ENCODE results near the gene KCNH1. TPM values are rescaled to one million over a fixed set of nuclear protein-coding genes. Genes with fewer than 3 reads are reported as not detected.

Gene KCNH1
- total and polyA plus RNA-seq, 2 experiments from 2014 or later, result 0.28 TPM; not detected in 1

DNA sequence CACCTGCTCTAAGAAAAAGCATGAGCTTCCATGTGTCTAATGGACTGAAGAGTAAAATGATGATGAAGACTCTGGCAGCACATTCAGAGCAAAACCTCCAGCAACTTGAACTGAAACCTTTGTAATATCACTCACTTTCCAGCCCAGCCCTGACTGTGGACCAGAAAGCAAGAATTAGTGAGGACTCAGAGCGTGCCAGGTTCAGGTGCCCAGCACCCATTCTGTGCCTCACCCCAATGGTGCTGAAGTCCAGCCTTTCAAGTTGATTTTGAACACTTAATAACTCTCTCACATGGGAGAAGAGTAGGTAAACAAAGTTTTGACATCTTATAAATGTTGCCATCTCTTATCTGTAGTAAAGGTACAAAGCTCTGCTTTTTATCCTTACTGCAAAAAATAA lies 350.0 kb downstream of the KCNH1 start:
- no peaks in the 10 kb centered on the region; the same call in 1 of the 2 replicates for H3K4me1 ChIP-seq (ENCODE audit: insufficient read depth)
- no peaks in the 10 kb centered on the region for H3K36me3 ChIP-seq (ENCODE audit: insufficient read depth)
- DNase-seq (ENCODE audit: low spot score) (no peak), ATAC-seq (no peak)
- no peaks in the 10 kb centered on the region for H3K27me3 ChIP-seq (ENCODE audit: insufficient read depth)
- H2AFZ ChIP-seq, result no peak overlapping the region
- no peak overlapping the region for H3K4me3 ChIP-seq
- 0 out of 2 replicates have a peak, but pooled peaks cover 6% of the 10 kb centered on the region for H3K9me2 ChIP-seq (ENCODE audit: insufficient read depth)
- Mint-ChIP-seq H3K27me3 (ENCODE audit: insufficient read depth, low read depth, poor library complexity) (peaks cover 6% of the 10 kb centered on the region), H3K9me3 (no peaks in the 10 kb centered on the region), H3K4me1 (peaks cover 2% of the 10 kb centered on the region), H3K4me3 (no peak overlapping the region), H3K27ac (no peak overlapping the region), H3K36me3 (ENCODE audit: low read depth) (no peaks in the 10 kb centered on the region; the same call in 2 of the 3 replicates)
- no peaks in the 10 kb centered on the region for H4K20me1 ChIP-seq (replicated peaks; ENCODE audit: insufficient read depth)
- H3K27ac ChIP-seq (ENCODE audit: low read depth), result no peak overlapping the region
- no peak for TF ChIP-seq ZNF331 (CRISPR knock-in tag; IDR thresholded peaks at IDR 0.05; ENCODE audit: low read depth)
- TF ChIP-seq, protein P1, sequence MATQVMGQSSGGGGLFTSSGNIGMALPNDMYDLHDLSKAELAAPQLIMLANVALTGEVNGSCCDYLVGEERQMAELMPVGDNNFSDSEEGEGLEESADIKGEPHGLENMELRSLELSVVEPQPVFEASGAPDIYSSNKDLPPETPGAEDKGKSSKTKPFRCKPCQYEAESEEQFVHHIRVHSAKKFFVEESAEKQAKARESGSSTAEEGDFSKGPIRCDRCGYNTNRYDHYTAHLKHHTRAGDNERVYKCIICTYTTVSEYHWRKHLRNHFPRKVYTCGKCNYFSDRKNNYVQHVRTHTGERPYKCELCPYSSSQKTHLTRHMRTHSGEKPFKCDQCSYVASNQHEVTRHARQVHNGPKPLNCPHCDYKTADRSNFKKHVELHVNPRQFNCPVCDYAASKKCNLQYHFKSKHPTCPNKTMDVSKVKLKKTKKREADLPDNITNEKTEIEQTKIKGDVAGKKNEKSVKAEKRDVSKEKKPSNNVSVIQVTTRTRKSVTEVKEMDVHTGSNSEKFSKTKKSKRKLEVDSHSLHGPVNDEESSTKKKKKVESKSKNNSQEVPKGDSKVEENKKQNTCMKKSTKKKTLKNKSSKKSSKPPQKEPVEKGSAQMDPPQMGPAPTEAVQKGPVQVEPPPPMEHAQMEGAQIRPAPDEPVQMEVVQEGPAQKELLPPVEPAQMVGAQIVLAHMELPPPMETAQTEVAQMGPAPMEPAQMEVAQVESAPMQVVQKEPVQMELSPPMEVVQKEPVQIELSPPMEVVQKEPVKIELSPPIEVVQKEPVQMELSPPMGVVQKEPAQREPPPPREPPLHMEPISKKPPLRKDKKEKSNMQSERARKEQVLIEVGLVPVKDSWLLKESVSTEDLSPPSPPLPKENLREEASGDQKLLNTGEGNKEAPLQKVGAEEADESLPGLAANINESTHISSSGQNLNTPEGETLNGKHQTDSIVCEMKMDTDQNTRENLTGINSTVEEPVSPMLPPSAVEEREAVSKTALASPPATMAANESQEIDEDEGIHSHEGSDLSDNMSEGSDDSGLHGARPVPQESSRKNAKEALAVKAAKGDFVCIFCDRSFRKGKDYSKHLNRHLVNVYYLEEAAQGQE (IDR thresholded peaks at IDR 0.05; ENCODE audit: unreplicated experiment), result no peak
- no peak for TF ChIP-seq JUNB (IDR thresholded peaks at IDR 0.05; ENCODE audit: unreplicated experiment)
- no peak for TF ChIP-seq EZH2phosphoT487 (IDR thresholded peaks at IDR 0.05; ENCODE audit: unreplicated experiment)
- TF ChIP-seq ZNF114 (CRISPR knock-in tag; IDR thresholded peaks at IDR 0.05), result no peak
- no peak for TF ChIP-seq EZH2 (IDR thresholded peaks at IDR 0.05; ENCODE audit: low read depth, unreplicated experiment)
- TF ChIP-seq STAT1 (IDR thresholded peaks at IDR 0.05; ENCODE audit: unreplicated experiment), result no peak
- TF ChIP-seq, protein P2, sequence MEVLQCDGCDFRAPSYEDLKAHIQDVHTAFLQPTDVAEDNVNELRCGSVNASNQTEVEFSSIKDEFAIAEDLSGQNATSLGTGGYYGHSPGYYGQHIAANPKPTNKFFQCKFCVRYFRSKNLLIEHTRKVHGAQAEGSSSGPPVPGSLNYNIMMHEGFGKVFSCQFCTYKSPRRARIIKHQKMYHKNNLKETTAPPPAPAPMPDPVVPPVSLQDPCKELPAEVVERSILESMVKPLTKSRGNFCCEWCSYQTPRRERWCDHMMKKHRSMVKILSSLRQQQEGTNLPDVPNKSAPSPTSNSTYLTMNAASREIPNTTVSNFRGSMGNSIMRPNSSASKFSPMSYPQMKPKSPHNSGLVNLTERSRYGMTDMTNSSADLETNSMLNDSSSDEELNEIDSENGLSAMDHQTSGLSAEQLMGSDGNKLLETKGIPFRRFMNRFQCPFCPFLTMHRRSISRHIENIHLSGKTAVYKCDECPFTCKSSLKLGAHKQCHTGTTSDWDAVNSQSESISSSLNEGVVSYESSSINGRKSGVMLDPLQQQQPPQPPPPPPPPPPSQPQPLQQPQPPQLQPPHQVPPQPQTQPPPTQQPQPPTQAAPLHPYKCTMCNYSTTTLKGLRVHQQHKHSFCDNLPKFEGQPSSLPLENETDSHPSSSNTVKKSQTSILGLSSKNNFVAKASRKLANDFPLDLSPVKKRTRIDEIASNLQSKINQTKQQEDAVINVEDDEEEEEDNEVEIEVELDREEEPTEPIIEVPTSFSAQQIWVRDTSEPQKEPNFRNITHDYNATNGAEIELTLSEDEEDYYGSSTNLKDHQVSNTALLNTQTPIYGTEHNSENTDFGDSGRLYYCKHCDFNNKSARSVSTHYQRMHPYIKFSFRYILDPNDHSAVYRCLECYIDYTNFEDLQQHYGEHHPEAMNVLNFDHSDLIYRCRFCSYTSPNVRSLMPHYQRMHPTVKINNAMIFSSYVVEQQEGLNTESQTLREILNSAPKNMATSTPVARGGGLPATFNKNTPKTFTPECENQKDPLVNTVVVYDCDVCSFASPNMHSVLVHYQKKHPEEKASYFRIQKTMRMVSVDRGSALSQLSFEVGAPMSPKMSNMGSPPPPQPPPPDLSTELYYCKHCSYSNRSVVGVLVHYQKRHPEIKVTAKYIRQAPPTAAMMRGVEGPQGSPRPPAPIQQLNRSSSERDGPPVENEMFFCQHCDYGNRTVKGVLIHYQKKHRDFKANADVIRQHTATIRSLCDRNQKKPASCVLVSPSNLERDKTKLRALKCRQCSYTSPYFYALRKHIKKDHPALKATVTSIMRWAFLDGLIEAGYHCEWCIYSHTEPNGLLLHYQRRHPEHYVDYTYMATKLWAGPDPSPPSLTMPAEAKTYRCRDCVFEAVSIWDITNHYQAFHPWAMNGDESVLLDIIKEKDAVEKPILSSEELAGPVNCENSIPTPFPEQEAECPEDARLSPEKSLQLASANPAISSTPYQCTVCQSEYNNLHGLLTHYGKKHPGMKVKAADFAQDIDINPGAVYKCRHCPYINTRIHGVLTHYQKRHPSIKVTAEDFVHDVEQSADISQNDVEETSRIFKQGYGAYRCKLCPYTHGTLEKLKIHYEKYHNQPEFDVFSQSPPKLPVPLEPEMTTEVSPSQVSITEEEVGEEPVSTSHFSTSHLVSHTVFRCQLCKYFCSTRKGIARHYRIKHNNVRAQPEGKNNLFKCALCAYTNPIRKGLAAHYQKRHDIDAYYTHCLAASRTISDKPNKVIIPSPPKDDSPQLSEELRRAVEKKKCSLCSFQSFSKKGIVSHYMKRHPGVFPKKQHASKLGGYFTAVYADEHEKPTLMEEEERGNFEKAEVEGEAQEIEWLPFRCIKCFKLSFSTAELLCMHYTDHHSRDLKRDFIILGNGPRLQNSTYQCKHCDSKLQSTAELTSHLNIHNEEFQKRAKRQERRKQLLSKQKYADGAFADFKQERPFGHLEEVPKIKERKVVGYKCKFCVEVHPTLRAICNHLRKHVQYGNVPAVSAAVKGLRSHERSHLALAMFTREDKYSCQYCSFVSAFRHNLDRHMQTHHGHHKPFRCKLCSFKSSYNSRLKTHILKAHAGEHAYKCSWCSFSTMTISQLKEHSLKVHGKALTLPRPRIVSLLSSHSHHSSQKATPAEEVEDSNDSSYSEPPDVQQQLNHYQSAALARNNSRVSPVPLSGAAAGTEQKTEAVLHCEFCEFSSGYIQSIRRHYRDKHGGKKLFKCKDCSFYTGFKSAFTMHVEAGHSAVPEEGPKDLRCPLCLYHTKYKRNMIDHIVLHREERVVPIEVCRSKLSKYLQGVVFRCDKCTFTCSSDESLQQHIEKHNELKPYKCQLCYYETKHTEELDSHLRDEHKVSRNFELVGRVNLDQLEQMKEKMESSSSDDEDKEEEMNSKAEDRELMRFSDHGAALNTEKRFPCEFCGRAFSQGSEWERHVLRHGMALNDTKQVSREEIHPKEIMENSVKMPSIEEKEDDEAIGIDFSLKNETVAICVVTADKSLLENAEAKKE (CRISPR knock-in tag; IDR thresholded peaks at IDR 0.05), result no peak
- no peak for TF ChIP-seq CREB1 (CRISPR knock-in tag; IDR thresholded peaks at IDR 0.05; ENCODE audit: low read depth)
- no peak for TF ChIP-seq POLR2AphosphoS5 (IDR thresholded peaks at IDR 0.05; ENCODE audit: low read depth)
- TF ChIP-seq NANOG (IDR thresholded peaks at IDR 0.05; ENCODE audit: borderline replicate concordance), result no peak
- TF ChIP-seq, protein P3, sequence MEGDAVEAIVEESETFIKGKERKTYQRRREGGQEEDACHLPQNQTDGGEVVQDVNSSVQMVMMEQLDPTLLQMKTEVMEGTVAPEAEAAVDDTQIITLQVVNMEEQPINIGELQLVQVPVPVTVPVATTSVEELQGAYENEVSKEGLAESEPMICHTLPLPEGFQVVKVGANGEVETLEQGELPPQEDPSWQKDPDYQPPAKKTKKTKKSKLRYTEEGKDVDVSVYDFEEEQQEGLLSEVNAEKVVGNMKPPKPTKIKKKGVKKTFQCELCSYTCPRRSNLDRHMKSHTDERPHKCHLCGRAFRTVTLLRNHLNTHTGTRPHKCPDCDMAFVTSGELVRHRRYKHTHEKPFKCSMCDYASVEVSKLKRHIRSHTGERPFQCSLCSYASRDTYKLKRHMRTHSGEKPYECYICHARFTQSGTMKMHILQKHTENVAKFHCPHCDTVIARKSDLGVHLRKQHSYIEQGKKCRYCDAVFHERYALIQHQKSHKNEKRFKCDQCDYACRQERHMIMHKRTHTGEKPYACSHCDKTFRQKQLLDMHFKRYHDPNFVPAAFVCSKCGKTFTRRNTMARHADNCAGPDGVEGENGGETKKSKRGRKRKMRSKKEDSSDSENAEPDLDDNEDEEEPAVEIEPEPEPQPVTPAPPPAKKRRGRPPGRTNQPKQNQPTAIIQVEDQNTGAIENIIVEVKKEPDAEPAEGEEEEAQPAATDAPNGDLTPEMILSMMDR (conservative IDR thresholded peaks at IDR 0.05; ENCODE audit: low read depth in 2 of 2), result no peak
- no peaks in the 10 kb centered on the region for H3F3A ChIP-seq (replicated peaks; ENCODE audit: low read depth)
- H3K79me2 ChIP-seq (replicated peaks; ENCODE audit: insufficient read depth), result no peaks in the 10 kb centered on the region
- H3K4me2 ChIP-seq, result no peak overlapping the region

Data from GM23338 (cell line).